Activated B cell treated with CpG ODN at 0.5 μM for 24 hours (primary cell): ENCODE measurements around the gene SEPTIN8. TPM values are rescaled to one million over a fixed set of nuclear protein-coding genes. Genes with fewer than 3 reads are reported as not detected.

ENCODE experiments used
- total RNA-seq: library from RNA; stranded (reverse); gene quantifications from 2 replicates; pipeline ENCODE4 v1.2.3, GENCODE V29; 2022

The SEPTIN8 gene
- total RNA-seq, 1 donor from 2014 or later, result 7.3 TPM

Other genes starting within 250 kb of the SEPTIN8 start
- gene IL5, start 233.7 kb downstream of the SEPTIN8 start, total RNA-seq, result not detected in 2 replicates
- gene RAD50, start 220.3 kb downstream of the SEPTIN8 start, total RNA-seq, result 42.5 and 42.6 TPM in 2 replicates
- gene IL13, start 119.1 kb downstream of the SEPTIN8 start, total RNA-seq, result 0.27 and 0.75 TPM in 2 replicates
- not detected in 2 replicates for gene IL4, start 103.2 kb downstream of the SEPTIN8 start, total RNA-seq
- gene KIF3A, start 39.7 kb downstream of the SEPTIN8 start, total RNA-seq, result 9.2 and 9.8 TPM in 2 replicates
- 0.44 and 1.5 TPM in 2 replicates for gene CCNI2, start 29.8 kb downstream of the SEPTIN8 start, total RNA-seq
- gene SOWAHA, start 36.1 kb upstream of the SEPTIN8 start, total RNA-seq, result not detected in 2 replicates
- 1.5 and 2.4 TPM in 2 replicates for gene SHROOM1, start 53.4 kb upstream of the SEPTIN8 start, total RNA-seq
- 0.29 and 0.39 TPM in 2 replicates for gene GDF9, start 89.2 kb upstream of the SEPTIN8 start, total RNA-seq
- 197 and 218 TPM in 2 replicates for gene UQCRQ, start 89.4 kb upstream of the SEPTIN8 start, total RNA-seq
- 2.5 and 3.3 TPM in 2 replicates for gene LEAP2, start 96.4 kb upstream of the SEPTIN8 start, total RNA-seq
- gene AFF4, start 186.4 kb upstream of the SEPTIN8 start, total RNA-seq, result 42.7 and 51.8 TPM in 2 replicates
- gene ZCCHC10, start 249.3 kb upstream of the SEPTIN8 start, total RNA-seq, result 31.4 and 32.6 TPM in 2 replicates